Esophagus squamous epithelium (tissue), 4 donors: ENCODE results near the gene CDKN2A.

Experiments
- CTCF ChIP-seq, 6 experiments: fragments of 450-650 bp in 4 of 6; fragments of 200-600 bp in 2 of 6; sonication (generic) in 2 of 6; IDR thresholded peaks; one replicate each; pipeline ENCODE4 v1.5.1; 2016 to 2019; ENCODE audit warnings: antibody characterized with exemption in 6 of 6, mild to moderate bottlenecking in 4 of 6, moderate library complexity in 4 of 6
- POLR2A ChIP-seq, 4 donors: fragments of 450-650 bp; IDR thresholded peaks; one replicate each; pipeline ENCODE4 v1.6.1; 2017; ENCODE audit warnings: antibody characterized with exemption in 4 of 4, mild to moderate bottlenecking in 4 of 4, moderate library complexity in 3 of 4

GRCh38 chr9:21988056-21988990 lies 5.9 kb downstream of the CDKN2A start:
- no peak for TF ChIP-seq CTCF (IDR thresholded peaks at IDR 0.05)
- no peak for TF ChIP-seq POLR2A (IDR thresholded peaks at IDR 0.05)
